NCI-H146 treated with DMSO at 0.1 percent for 48 hours (cell line): ENCODE measurements around the gene TMED9.
"Not testable (repeated sequence)": the region's sequence is repeated elsewhere in the genome, so short reads cannot be mapped to it uniquely, and the experiment has no call there.

Source experiments
- DNase-seq: peaks from one replicate; lab custom pipeline; 2025; ENCODE audit not compliant: unreplicated experiment; lab: John Stamatoyannopoulos, UW

Gene TMED9

GRCh38 chr5:177592010-177592834, at the start of gene TMED9:
TMED9 (plus strand) TSS chr5:177592203; CDS start chr5:177592215, 12 bp downstream.
- peak; percentile 64 for DNase-seq

- DNase-seq, result no peak
These were observed 49.1 kb upstream of the TMED9 start for GRCh38 chr5:177542816-177543465.

- no peak for DNase-seq
These were observed 46.3 kb upstream of the TMED9 start for GRCh38 chr5:177545487-177546257.

GRCh38 chr5:177546258-177546741, 45.7 kb upstream of the TMED9 start:
- no peak for DNase-seq

GRCh38 chr5:177547736-177548135, 44.3 kb upstream of the TMED9 start:
- no peak for DNase-seq

GRCh38 chr5:177548495-177548894, 43.5 kb upstream of the TMED9 start:
- DNase-seq, result no peak

- DNase-seq, result no peak
These were observed 41.9 kb upstream of the TMED9 start for GRCh38 chr5:177550122-177550521.

- no peak for DNase-seq
These were observed 39.1 kb upstream of the TMED9 start for GRCh38 chr5:177552839-177553455.

- DNase-seq, result no peak
These were observed 38.2 kb upstream of the TMED9 start for GRCh38 chr5:177553671-177554429.

GRCh38 chr5:177554474-177555111, 37.4 kb upstream of the TMED9 start, which contains the start of gene FAM193B:
FAM193B (minus strand) TSS chr5:177554563; CDS start chr5:177554458, 105 bp downstream.
- DNase-seq, result peak; percentile 63

- no peak for DNase-seq
These were observed 36.8 kb upstream of the TMED9 start for GRCh38 chr5:177555228-177555627.

GRCh38 chr5:177555665-177556064, 36.3 kb upstream of the TMED9 start:
- DNase-seq, result no peak

- DNase-seq, result no peak
These were observed 34.9 kb upstream of the TMED9 start for GRCh38 chr5:177557041-177557647.

- no peak for DNase-seq
These were observed 34.2 kb upstream of the TMED9 start for GRCh38 chr5:177557796-177558195.

GRCh38 chr5:177559446-177559941, 32.5 kb upstream of the TMED9 start:
- not testable (repeated sequence) for DNase-seq

GRCh38 chr5:177565046-177565445, 27.0 kb upstream of the TMED9 start:
- DNase-seq, result no peak

GRCh38 chr5:177568326-177568725, 23.7 kb upstream of the TMED9 start:
- DNase-seq, result no peak

- DNase-seq, result no peak
These were observed 22.1 kb upstream of the TMED9 start for GRCh38 chr5:177569894-177570293.

- no peak for DNase-seq
These were observed 16.5 kb upstream of the TMED9 start for GRCh38 chr5:177575488-177575887.
